NCI-H1092 (cell line): ENCODE results near the gene AARS2.
"Not testable (repeated sequence)": the region's sequence is repeated elsewhere in the genome, so short reads cannot be mapped to it uniquely, and the experiment has no call there.

ENCODE experiments used
- DNase-seq: peaks from one replicate; lab custom pipeline; 2025; lab: John Stamatoyannopoulos, UW

AARS2 gene

GRCh38 chr6:44329858-44330257, 16.7 kb upstream of the AARS2 start:
- DNase-seq = no peak

GRCh38 chr6:44328203-44328602, 15.1 kb upstream of the AARS2 start:
- DNase-seq = not testable (repeated sequence)

- DNase-seq = no peak
Measured at GRCh38 chr6:44327760-44328159, 14.6 kb upstream of the AARS2 start.

GRCh38 chr6:44327096-44327495, 13.9 kb upstream of the AARS2 start:
- no peak for DNase-seq

- DNase-seq = no peak
Measured at GRCh38 chr6:44321210-44321609, 8.1 kb upstream of the AARS2 start.

GRCh38 chr6:44317136-44317631, 4.0 kb upstream of the AARS2 start:
- not testable (repeated sequence) for DNase-seq

GRCh38 chr6:44316481-44316880, 3.3 kb upstream of the AARS2 start:
- DNase-seq = no peak

- no peak for DNase-seq
Measured at GRCh38 chr6:44315951-44316350, 2.8 kb upstream of the AARS2 start.

GRCh38 chr6:44315516-44315915, 2.4 kb upstream of the AARS2 start:
- DNase-seq = no peak

GRCh38 chr6:44314657-44315056, 1.5 kb upstream of the AARS2 start:
- not testable (repeated sequence) for DNase-seq

- DNase-seq = no peak
Measured at GRCh38 chr6:44311767-44312166, 1.4 kb downstream of the AARS2 start.

GRCh38 chr6:44311304-44311703, 1.8 kb downstream of the AARS2 start:
- no peak for DNase-seq

- no peak for DNase-seq
Measured at GRCh38 chr6:44310241-44310640, 2.9 kb downstream of the AARS2 start.

- no peak for DNase-seq
Measured at GRCh38 chr6:44309631-44310030, 3.5 kb downstream of the AARS2 start.

- DNase-seq = no peak
Measured at GRCh38 chr6:44309092-44309491, 4.1 kb downstream of the AARS2 start.

GRCh38 chr6:44307217-44307616, 5.9 kb downstream of the AARS2 start:
- no peak for DNase-seq

- no peak for DNase-seq
Measured at GRCh38 chr6:44306710-44307109, 6.4 kb downstream of the AARS2 start.

- no peak for DNase-seq
Measured at GRCh38 chr6:44305200-44305725, 7.9 kb downstream of the AARS2 start.

- DNase-seq = no peak
Measured at GRCh38 chr6:44304282-44305199, 8.6 kb downstream of the AARS2 start.

- no peak for DNase-seq
Measured at GRCh38 chr6:44303842-44304241, 9.3 kb downstream of the AARS2 start.

- no peak for DNase-seq
Measured at GRCh38 chr6:44302856-44303255, 10.3 kb downstream of the AARS2 start.

- no peak for DNase-seq
Measured at GRCh38 chr6:44301782-44302564, 11.2 kb downstream of the AARS2 start.

- no peak for DNase-seq
Measured at GRCh38 chr6:44301106-44301505, 12.0 kb downstream of the AARS2 start.
